ENCODE measurements around the gene SERPIND1.

The SERPIND1 gene

DNA sequence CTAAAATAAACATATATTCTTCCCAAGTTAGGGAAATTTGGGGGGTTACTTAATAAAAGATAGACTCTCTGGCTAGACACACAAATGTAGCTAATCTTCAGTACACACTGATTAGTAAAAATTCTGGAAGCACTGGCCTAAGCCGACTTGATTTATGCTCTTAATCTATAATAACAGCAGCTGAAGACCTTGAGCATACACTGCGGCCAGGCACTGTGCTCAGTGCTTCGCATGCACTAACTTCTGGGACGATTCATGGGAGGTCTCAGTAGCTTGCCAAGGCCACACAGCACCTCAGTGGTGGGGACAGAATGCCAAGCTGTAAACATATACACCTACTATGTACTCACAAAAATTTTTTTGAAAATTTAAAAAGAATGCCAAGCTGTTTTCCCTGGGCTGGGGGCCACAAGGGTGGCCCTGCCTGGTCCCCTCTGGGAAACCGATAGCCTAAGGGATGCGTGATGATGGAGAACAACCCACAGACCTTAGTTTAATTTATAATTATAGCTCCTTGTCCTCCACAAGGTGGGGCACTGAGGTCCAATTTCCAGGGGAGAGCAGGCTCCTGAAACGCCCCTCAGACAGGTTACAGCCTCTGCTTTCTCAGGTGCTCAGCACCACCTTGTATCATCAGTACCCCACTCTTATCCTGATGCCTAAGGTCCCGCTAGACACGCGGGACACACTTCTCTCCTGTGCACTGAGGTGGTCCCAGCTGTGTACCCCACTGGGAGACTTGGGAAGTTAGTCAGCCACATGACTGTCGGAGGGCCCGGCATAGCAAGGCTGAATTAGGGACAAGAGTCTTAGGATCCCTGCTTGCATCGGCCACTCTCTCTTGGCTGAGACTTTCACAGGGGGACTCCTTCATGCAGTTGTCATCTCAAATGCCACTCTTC lies 20.1 kb downstream of the SERPIND1 start:
- DNase-seq: no peak

GRCh38 chr22:20794650-20795413 lies 20.9 kb downstream of the SERPIND1 start:
- no peak for DNase-seq

DNA sequence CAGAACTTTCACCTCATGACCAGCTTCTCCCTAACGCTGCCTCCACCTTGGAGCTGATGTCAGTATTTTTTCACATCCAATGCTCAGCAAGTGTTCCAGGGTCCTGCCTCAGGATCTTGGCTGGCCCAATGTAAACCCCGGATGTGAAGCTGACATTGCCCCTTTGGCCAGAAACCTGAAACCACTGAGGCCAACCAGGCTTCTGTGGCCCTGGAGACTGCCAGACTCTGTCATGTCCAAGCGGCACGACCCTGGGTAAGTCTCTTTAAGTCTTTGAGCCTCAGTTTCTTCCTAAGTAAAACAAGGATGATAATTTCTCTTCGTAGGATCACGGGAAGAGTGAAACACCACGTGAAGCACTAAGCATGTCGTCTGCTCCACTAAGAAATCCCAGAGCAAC lies 22.8 kb downstream of the SERPIND1 start:
- DNase-seq: no peak

DNA sequence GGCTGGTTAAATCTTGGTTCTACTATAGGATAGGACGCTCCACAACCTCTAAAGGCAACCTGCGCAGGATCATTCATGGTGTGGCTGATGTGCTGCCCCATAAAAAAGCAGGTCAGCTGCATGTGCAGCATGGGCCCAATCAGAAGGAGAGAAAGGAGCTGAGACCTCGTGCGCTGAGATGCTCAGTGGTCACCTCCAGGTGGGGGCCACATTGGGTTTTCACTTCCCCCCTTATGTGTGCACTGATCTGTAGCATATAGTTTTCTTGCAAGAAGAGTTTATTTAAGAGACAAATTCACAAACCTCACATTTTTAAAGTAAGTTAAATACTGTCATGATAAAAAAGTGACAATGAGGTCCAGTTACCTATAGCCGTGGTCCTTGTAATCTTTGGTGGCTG lies 24.3 kb downstream of the SERPIND1 start:
- no peak for DNase-seq

GRCh38 chr22:20798974-20799373 lies 25.1 kb downstream of the SERPIND1 start:
- DNase-seq: no peak

GRCh38 chr22:20799449-20799848 lies 25.5 kb downstream of the SERPIND1 start:
- DNase-seq: no peak

DNA sequence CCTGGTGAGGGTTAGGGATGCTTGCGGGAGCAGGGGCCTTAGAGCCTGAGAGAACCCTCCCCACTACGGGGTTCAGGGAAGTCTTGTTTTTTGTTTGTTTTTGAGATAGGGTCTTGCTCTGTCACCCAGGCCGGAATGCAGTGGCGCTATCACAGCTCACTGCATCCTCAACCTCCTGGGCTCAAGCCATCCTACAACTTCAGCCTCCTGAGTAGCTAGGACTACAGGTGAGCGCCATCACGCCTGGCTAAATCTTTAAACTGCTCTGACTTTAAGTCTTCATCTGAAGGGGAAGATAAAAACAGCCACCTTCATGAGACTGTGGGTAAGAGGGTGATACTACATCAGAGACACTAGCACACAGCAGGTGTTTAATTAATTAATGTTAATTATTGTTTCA lies 28.5 kb downstream of the SERPIND1 start:
- no peak for DNase-seq

DNA sequence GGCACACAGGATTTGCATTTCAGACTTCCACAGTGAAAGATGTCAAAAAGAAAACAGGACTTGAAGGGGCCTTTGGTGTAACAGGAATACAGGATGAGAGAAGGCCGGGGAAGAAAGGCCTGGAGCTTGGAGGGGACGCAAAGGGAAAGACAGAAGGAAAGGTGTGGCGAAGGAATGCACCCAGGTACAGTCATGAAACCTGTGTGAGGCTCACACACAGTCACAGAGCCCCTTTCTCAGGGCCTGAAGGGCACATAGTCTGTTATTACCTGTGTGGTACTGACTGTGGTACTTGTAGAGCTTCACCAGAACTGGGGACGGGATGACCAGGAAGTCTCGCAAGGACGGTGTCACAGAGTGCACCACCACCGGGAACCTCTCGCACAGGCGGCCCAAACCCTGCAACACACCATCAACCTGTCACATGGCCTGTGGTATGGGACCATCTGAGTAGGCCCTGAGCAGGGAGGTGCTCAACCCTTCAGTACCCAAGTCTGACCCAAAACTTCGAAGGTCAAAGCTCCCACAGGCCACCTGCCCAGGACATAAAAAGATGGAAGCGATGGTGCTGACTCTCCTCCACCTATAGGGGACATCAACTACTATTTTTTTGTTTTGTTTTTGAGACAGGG lies 29.1 kb downstream of the SERPIND1 start:
- DNase-seq: no peak

DNA sequence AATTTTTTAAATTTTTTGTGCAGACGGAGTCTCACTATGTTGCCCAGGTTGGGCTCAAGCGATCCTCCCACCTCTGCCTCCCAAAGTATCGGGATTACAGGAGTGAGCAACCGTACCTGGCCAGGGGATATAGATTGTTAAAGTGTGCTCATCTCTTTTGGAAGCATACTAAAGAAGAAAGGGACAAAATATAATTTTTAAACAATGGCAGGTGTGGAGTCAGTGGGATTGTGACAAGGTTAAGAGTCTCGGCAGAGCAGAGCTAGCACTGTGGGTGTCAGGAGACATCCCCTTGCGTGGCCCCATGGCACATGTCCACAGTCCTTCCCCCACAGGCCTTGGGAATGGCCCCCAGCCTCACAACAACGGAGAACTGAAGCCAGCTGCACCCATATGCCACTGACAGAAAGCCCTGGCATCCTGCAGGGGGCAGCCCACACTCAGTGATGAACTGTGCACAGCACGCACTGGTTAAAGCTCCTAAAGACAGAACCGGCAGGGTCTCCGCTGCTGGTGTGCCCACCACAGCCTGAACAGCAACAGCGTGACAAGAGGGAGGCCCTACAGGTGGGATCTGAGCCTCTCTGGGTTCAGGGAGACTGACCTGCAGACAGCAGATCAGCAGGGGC lies 29.9 kb downstream of the SERPIND1 start:
- DNase-seq: peak; percentile 41

DNA sequence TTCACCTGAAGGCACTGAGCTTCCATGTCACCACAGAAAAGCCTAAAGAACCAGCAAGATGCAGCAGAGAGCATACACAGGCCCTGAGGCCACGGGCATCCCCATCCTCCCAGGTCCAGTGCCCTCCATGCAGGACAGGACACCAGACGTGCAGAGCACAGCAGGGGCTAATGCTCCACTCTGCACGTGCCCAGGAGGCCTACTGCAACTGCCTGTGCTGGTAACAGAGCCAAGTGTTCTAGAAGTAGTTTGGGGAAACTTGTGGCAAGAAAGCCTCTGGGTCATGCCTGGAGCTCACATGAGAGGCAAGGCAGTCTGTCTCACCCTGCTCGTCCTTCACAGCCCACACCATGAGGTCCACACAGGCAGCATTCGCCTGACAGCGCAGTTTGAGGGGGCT lies 30.7 kb downstream of the SERPIND1 start:
- no peak for DNase-seq

DNA sequence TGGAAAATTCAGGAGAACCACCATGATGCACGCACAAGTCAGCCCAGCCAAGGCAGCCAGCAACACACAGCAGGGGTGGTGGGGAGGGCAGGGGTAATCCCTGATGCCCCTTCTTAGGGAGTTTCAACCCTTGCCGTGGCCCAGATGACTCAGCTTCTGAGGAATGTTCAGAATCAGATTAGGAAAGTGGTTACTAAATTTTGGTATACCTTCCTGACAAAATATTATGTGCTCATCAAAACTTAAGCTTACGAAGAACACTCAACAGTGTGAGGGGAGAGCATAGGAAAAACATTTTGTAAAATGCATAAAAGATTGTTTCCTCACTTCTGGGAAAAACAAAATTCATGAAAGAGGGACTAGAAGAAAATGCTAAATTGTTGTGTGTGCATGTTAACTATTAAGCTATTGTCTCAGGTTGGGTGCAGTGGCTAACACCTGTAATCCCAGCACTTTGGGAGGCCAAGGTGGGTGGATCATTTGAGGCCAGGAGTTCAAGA lies 32.1 kb downstream of the SERPIND1 start:
- DNase-seq: no peak

GRCh38 chr22:20807315-20807752 lies 33.4 kb downstream of the SERPIND1 start:
- DNase-seq: no peak

- DNase-seq: no peak
Measured at GRCh38 chr22:20808844-20809243, 34.9 kb downstream of the SERPIND1 start.

DNA sequence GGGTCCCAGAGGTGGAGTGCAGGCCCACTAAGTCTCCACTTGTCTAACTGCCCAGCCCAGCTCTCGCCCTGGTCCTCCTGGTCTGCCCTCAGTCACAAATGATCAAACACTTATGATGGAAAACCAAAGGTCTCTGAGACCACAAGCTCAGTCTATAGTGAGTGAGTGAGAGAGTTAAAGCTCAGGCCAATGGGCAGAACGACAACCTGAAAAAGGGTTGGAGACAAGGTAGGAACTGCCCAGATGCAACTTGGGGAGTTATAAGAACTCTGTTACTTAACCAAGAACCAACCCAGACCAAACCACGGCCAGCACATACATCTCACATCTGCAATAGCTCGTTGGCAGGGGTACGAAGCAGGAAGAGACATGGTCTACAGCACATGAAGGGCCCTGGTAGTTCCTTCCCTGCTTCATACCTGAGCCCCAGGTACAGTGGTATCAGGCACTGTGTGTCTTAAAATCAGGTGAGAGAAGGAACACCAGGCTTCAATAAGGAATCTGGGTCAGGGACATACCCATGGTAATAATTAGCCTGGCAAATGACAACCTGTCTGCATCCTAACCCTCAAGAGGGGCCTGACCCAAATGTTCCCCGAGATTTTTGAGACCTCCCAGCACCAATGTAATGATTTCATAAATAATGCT lies 35.7 kb downstream of the SERPIND1 start:
- DNase-seq: no peak

DNA sequence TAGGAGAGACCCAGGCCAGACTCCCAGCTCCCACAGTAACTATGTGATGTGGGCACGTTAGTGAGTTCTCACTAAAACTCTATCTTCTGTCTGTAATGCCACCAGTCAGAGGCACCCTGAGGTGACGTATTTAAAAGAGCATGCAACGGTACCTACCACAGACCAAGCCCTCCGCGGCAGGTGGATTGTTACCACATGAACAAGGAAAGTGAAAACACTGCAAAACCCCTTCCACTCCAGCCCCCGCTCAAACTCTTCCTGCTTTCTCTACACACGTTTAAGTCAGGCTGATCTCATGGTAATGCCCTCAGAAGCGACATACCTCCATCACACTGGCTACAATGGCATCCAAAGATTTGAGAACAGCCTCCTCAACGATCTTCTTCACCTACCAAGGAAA lies 36.7 kb downstream of the SERPIND1 start:
- peak; percentile 31 for DNase-seq

DNA sequence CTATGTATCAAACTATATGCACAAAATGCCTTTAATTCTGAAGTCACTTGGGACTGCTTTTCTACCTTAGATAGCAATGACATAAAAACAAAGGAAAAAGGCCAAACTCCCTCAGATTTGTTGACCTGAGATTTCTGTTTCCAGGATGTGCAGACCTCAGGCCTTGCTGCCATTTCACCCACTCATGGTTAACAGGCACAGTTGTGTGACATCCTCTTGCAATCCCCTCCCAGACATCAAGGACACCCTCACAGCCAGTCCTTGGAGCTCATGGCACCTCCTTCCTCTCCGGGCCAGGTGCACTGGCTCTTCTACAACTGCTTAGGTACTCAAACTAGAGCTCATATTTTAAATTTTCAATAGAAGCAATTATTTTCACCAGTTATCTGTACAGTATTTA lies 37.3 kb downstream of the SERPIND1 start:
- DNase-seq: no peak

DNA sequence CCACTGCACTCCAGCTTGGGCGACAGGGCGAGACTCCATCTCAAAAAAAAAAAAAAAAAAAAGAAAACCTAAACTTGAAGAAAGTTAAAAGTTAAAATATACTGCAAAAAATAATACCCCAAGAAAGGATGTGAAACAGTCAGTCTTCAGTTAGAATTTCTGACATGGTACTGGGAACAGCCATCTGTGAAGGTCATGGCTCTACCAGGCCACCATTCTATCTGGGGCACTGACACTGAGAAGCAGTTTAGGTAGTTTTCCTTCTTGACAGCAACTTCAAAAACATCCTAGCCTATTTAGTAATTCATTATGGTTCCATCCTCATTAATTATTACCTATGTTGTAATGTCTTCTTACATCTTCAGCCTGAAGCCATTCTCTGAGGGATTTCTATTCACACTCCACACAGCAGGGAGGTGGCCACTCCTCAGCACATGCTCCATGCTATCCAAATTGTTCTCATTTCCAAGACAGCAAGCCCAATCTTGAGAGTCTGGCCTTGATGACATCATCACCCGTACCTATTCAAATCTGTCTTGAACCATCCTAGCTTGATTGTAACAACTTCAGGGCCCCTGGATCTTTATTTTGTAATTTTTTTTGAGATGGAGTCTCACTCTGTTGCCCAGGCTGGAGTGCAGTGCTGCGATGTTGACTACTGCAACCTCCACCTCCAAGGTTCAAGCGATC lies 38.2 kb downstream of the SERPIND1 start:
- DNase-seq: no peak

DNA sequence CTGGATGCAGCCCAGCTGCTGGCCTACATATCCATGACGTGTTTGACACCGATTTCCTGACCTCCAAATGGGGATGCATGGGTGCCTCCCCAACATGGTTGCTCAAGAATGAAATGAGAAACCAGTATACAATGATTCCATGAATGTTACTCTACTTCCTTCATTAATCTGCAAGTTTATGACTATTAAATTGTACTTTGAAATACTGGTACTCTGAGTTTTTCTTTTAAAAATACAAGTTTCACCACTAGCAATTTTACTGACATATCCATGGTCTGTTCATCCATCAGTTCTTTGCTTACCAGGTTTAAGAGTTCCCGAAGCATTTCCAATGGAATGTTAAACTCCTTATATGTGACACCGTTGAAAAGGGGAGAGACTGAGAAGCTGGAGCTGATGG lies 39.1 kb downstream of the SERPIND1 start:
- no peak for DNase-seq

GRCh38 chr22:20814221-20814808 lies 40.4 kb downstream of the SERPIND1 start:
- no peak for DNase-seq

DNA sequence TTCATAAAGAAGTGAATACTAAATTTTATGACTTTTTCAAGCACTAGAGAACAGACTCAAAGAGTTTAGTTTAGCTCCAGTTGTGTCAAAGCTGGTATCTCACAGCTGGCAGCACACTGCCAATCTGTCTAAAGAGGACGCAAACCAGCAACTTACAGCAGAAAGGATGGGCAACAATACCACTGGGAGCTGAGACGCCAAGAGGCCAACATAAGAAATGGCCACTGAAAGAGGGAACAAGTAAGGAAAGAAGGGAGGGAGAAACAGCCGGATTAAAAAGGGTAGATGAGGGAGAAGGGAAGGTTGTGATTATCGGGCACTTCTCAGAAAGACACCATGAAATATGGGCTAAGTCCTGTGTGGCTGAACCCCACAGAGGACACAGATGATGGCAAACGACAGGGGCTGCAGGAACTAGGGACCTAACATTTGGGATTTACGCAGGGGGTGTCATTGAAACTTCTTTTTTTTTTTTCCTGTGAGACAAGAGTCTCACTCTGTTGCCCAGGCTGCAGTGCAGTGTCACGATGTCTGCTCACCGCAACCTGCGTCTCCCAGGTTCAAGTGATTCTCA lies 41.7 kb downstream of the SERPIND1 start:
- DNase-seq: no peak

- DNase-seq: no peak
Measured at GRCh38 chr22:20816559-20816958, 42.6 kb downstream of the SERPIND1 start.

Measured in activated T-cell treated with anti-CD3 and anti-CD28 coated beads, Interleukin-2, amount 50 U/mL, for 1 hour (primary cell).